ENCODE data around the gene HSF5.

Gene HSF5

DNA sequence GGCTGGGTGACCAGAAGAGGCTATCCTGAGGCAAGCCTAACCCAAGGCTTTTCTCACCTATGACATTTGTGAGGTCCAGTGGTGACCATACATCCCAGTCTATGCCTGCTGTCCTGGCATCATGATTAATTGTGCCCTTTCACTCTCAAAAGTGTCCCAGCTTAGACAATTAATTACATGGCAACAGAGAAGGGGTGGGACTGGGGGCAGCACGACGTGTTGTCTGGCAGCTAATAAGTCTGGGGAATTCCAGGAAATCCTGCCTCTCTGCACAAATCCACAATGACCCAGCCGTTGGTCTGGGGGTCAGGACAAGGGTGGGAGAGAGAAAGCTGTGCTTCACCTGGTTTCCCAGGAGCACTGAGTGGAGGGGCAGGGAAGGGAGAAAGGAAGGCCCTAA, 40.2 kb upstream of the HSF5 start:
- H3K36me3 ChIP-seq (ENCODE audit: control insufficient read depth in 1 of 2, insufficient read depth in 2 of 2, low read length in 2 of 2), result no peaks in the 10 kb centered on the region
- H2AK5ac ChIP-seq (ENCODE audit: low read length), result no peak overlapping the region
- WGBS (ENCODE audit: extremely low coverage, insufficient coverage, insufficient read length), result no CpG with 5 or more reads among the region's 3 CpGs
- H4K12ac ChIP-seq (ENCODE audit: low read depth, low read length), result no peak overlapping the region
- no peaks in the 10 kb centered on the region for H3K79me2 ChIP-seq (ENCODE audit: control insufficient read depth, insufficient read depth, low read length, poor library complexity)
- no peak overlapping the region for H3K4me2 ChIP-seq (ENCODE audit: low read length)
- no peak overlapping the region for H4K91ac ChIP-seq (ENCODE audit: low read depth, low read length)
- no peak overlapping the region for H2BK5ac ChIP-seq (ENCODE audit: low read depth, low read length, poor library complexity)
- no peak overlapping the region for H3K9ac ChIP-seq (ENCODE audit: low read length)
- no peak overlapping the region for H4K8ac ChIP-seq (ENCODE audit: low read depth, low read length)
- peaks cover 2% of the 10 kb centered on the region for H3K79me1 ChIP-seq (ENCODE audit: low read length)
- no peak overlapping the region for H3K23ac ChIP-seq (ENCODE audit: low read length)
- no peak overlapping the region for H2AFZ ChIP-seq (ENCODE audit: insufficient read depth, low read length, poor library complexity)
- H3K4me1 ChIP-seq (ENCODE audit: control insufficient read depth in 1 of 2, insufficient read depth in 2 of 2, low read length in 2 of 2), result peaks cover 16 to 23% of the 10 kb centered on the region in 2 experiments
- H3K4me3 ChIP-seq (ENCODE audit: low read depth, low read length), result no peak overlapping the region
- no peak overlapping the region for H3K4ac ChIP-seq (ENCODE audit: low read depth, low read length)
- H3K18ac ChIP-seq (ENCODE audit: low read length), result no peak overlapping the region
- no peak overlapping the region for H3K14ac ChIP-seq (ENCODE audit: low read length)
- H3K27me3 ChIP-seq (ENCODE audit: insufficient read depth, low read length), result peaks cover 16% of the 10 kb centered on the region
- no peak overlapping the region for H2BK12ac ChIP-seq (ENCODE audit: low read length)
- no peak overlapping the region for H2BK120ac ChIP-seq (ENCODE audit: insufficient read depth, low read length, poor library complexity)
- no peak overlapping the region for H3K27ac ChIP-seq (ENCODE audit: low read depth, low read length)
- DNase-seq, result no peak
- H3K9me3 ChIP-seq (ENCODE audit: insufficient read depth, low read depth, low read length), result no peaks in the 10 kb centered on the region

DNA sequence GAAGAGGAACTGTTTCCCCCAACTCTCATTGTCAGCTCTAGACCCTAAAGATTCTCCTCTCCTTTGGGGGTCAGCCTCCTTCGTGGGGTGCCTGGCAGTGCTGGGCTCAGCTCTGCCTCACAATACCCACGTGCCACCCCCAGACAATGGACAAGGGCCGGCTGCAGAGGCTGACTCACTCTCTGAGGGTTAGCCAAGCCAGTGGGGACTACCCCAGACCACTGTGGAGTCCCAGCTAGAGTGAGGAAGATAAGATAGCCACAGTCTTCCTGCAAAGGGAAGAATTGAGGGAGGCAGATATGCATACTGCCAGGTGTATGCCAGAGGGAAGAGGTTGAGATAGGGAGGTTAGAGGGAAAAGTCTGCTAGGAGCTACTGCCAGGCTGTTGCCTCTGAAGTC, 39.7 kb upstream of the HSF5 start:
- Histone ChIP-seq H4K12ac (ENCODE audit: low read depth, low read length) (no peak overlapping the region), H3K14ac (ENCODE audit: low read length) (no peak overlapping the region), H3K79me2 (ENCODE audit: control insufficient read depth, insufficient read depth, low read length, poor library complexity) (no peaks in the 10 kb centered on the region), H3K9ac (ENCODE audit: low read length) (no peak overlapping the region), H4K8ac (ENCODE audit: low read depth, low read length) (no peak overlapping the region), H3K23ac (ENCODE audit: low read length) (no peak overlapping the region), H2AK5ac (ENCODE audit: low read length) (no peak overlapping the region), H3K9me3 (ENCODE audit: insufficient read depth, low read depth, low read length) (no peaks in the 10 kb centered on the region), H3K18ac (ENCODE audit: low read length) (no peak overlapping the region), H2BK12ac (ENCODE audit: low read length) (no peak overlapping the region), H3K36me3 (ENCODE audit: control insufficient read depth in 1 of 2, insufficient read depth in 2 of 2, low read length in 2 of 2) (no peaks in the 10 kb centered on the region), H3K27ac (ENCODE audit: low read depth, low read length) (no peak overlapping the region), H2BK5ac (ENCODE audit: low read depth, low read length, poor library complexity) (no peak overlapping the region), H3K4me3 (ENCODE audit: low read depth, low read length) (no peak overlapping the region), H3K4me2 (ENCODE audit: low read length) (no peak overlapping the region), H3K4me1 (ENCODE audit: control insufficient read depth in 1 of 2, insufficient read depth in 2 of 2, low read length in 2 of 2) (peaks cover 16 to 19% of the 10 kb centered on the region in 2 experiments), H3K4ac (ENCODE audit: low read depth, low read length) (no peak overlapping the region), H3K79me1 (ENCODE audit: low read length) (peaks cover 2% of the 10 kb centered on the region), H3K27me3 (ENCODE audit: insufficient read depth, low read length) (peaks cover 16% of the 10 kb centered on the region), H4K91ac (ENCODE audit: low read depth, low read length) (no peak overlapping the region), H2BK120ac (ENCODE audit: insufficient read depth, low read length, poor library complexity) (no peak overlapping the region), H2AFZ (ENCODE audit: insufficient read depth, low read length, poor library complexity) (no peak overlapping the region)
- no CpG with 5 or more reads among the region's 3 CpGs for WGBS (ENCODE audit: extremely low coverage, insufficient coverage, insufficient read length)
- no peak for DNase-seq

DNA sequence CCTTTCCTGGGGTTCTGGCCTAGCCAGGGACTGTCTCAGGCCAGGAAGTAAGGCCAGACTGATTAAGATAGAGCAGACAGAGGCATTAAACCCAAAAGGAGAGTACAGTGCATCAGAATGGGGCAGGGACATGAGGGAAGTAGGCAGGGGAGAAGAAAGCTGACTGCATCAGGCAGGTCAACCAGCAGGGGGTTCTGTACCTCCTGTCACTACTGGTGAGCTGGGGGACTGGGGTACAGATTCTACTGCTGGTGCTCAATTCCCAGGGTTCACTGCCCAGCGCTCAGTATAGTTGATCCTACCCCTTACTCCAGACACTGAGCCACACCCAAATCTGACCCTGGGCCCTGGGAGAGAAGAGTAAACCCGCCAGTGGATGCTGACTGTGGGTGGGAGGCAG, 39.1 kb upstream of the HSF5 start:
- no peak overlapping the region for H2AFZ ChIP-seq (ENCODE audit: insufficient read depth, low read length, poor library complexity)
- no peaks in the 10 kb centered on the region for H3K79me2 ChIP-seq (ENCODE audit: control insufficient read depth, insufficient read depth, low read length, poor library complexity)
- DNase-seq, result no peak

DNA sequence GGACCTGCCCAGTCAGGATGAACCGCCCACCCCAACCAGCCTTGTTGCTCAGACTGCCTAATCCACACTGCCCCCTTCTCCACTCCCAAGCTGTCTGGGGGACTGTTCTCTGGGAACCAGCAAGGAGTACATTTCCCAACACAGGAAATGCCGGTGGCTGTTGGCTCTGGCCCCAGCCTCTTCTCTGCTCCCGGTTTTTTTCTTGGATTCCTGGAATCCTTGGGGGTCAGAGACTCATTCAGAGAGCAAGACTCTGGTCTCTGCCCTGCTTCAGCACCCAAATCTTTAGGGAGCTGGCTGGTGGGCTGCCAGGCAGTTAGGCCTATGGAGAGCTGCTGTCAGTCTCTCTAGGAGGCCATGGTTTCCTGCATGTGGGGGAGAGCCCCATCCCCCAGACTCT, 37.0 kb upstream of the HSF5 start:
- WGBS (ENCODE audit: extremely low coverage, insufficient coverage, insufficient read length), result no CpG with 5 or more reads among the region's 3 CpGs
- no peak overlapping the region for H2AK5ac ChIP-seq (ENCODE audit: low read length)
- no peak for DNase-seq
- H2BK12ac ChIP-seq (ENCODE audit: low read length), result no peak overlapping the region
- H3K4me2 ChIP-seq (ENCODE audit: low read length), result no peak overlapping the region
- no peak overlapping the region for H2BK120ac ChIP-seq (ENCODE audit: insufficient read depth, low read length, poor library complexity)
- no peaks in the 10 kb centered on the region for H3K27me3 ChIP-seq (ENCODE audit: insufficient read depth, low read length)
- H3K27ac ChIP-seq (ENCODE audit: low read depth, low read length), result no peak overlapping the region
- H2AFZ ChIP-seq (ENCODE audit: insufficient read depth, low read length, poor library complexity), result no peak overlapping the region
- H3K4me1 ChIP-seq (ENCODE audit: control insufficient read depth in 1 of 2, insufficient read depth in 2 of 2, low read length in 2 of 2), result peaks cover 7 to 8% of the 10 kb centered on the region in 2 experiments
- H3K23ac ChIP-seq (ENCODE audit: low read length), result no peak overlapping the region
- H3K4me3 ChIP-seq (ENCODE audit: low read depth, low read length), result no peak overlapping the region
- no peak overlapping the region for H2BK5ac ChIP-seq (ENCODE audit: low read depth, low read length, poor library complexity)
- H3K36me3 ChIP-seq (ENCODE audit: control insufficient read depth in 1 of 2, insufficient read depth in 2 of 2, low read length in 2 of 2), result no peaks in the 10 kb centered on the region
- H3K79me2 ChIP-seq (ENCODE audit: control insufficient read depth, insufficient read depth, low read length, poor library complexity), result no peaks in the 10 kb centered on the region
- H4K12ac ChIP-seq (ENCODE audit: low read depth, low read length), result no peak overlapping the region
- no peak overlapping the region for H3K9ac ChIP-seq (ENCODE audit: low read length)
- no peak overlapping the region for H3K14ac ChIP-seq (ENCODE audit: low read length)
- no peak overlapping the region for H4K8ac ChIP-seq (ENCODE audit: low read depth, low read length)
- no peak overlapping the region for H3K4ac ChIP-seq (ENCODE audit: low read depth, low read length)
- no peaks in the 10 kb centered on the region for H3K9me3 ChIP-seq (ENCODE audit: insufficient read depth, low read depth, low read length)
- H3K79me1 ChIP-seq (ENCODE audit: low read length), result peaks cover 2% of the 10 kb centered on the region
- H3K18ac ChIP-seq (ENCODE audit: low read length), result peak overlapping the region; percentile 18
- H4K91ac ChIP-seq (ENCODE audit: low read depth, low read length), result peak overlapping the region; percentile 29

More for the DNA sequence above, 39.1 kb upstream of the HSF5 start:
- Histone ChIP-seq H3K4me2 (ENCODE audit: low read length) (no peak overlapping the region), H3K23ac (ENCODE audit: low read length) (no peak overlapping the region), H2BK5ac (ENCODE audit: low read depth, low read length, poor library complexity) (no peak overlapping the region), H2BK120ac (ENCODE audit: insufficient read depth, low read length, poor library complexity) (no peak overlapping the region), H3K27me3 (ENCODE audit: insufficient read depth, low read length) (peaks cover 16% of the 10 kb centered on the region), H4K8ac (ENCODE audit: low read depth, low read length) (no peak overlapping the region), H3K79me1 (ENCODE audit: low read length) (peaks cover 2% of the 10 kb centered on the region), H3K4me3 (ENCODE audit: low read depth, low read length) (no peak overlapping the region), H2BK12ac (ENCODE audit: low read length) (no peak overlapping the region), H4K12ac (ENCODE audit: low read depth, low read length) (no peak overlapping the region), H4K91ac (ENCODE audit: low read depth, low read length) (no peak overlapping the region), H3K14ac (ENCODE audit: low read length) (no peak overlapping the region), H3K9ac (ENCODE audit: low read length) (no peak overlapping the region), H3K36me3 (ENCODE audit: control insufficient read depth in 1 of 2, insufficient read depth in 2 of 2, low read length in 2 of 2) (no peaks in the 10 kb centered on the region), H3K4me1 (ENCODE audit: control insufficient read depth in 1 of 2, insufficient read depth in 2 of 2, low read length in 2 of 2) (peaks cover 11 to 12% of the 10 kb centered on the region in 2 experiments), H3K18ac (ENCODE audit: low read length) (no peak overlapping the region), H3K27ac (ENCODE audit: low read depth, low read length) (no peak overlapping the region), H3K9me3 (ENCODE audit: insufficient read depth, low read depth, low read length) (no peaks in the 10 kb centered on the region), H2AK5ac (ENCODE audit: low read length) (no peak overlapping the region), H3K4ac (ENCODE audit: low read depth, low read length) (no peak overlapping the region)
- no CpG with 5 or more reads among the region's 2 CpGs for WGBS (ENCODE audit: extremely low coverage, insufficient coverage, insufficient read length)

All from trophoblast cell (in vitro differentiated cells and primary cell).